SK-N-SH treated with all-trans-retinoic acid at 6 μM for 48 hours (cell line): Measurements from ENCODE around the gene SLC1A5.

Source experiments
- GLIS3 ChIP-seq: fragments of 250-450 bp; sonication (Bioruptor Pico); IDR thresholded peaks from 2 replicates; pipeline ENCODE4 v1.5.0; 2020; ENCODE audit warnings: mild to moderate bottlenecking, moderate library complexity
- RARB ChIP-seq: fragments of 250-450 bp; sonication (Bioruptor Pico); IDR thresholded peaks from 2 replicates; pipeline ENCODE4 v1.8.0; 2021; ENCODE audit warnings: mild to moderate bottlenecking, moderate library complexity
- SNAI2 ChIP-seq: fragments of 250-450 bp; sonication (Bioruptor Pico); IDR thresholded peaks from 2 replicates; pipeline ENCODE4 v1.5.0; 2020; ENCODE audit warnings: mild to moderate bottlenecking, moderate library complexity
- TCF4 ChIP-seq: fragments of 250-450 bp; sonication (Bioruptor Pico); IDR thresholded peaks from 2 replicates; pipeline ENCODE4 v1.8.0; 2021; ENCODE audit warnings: mild to moderate bottlenecking, moderate library complexity, borderline replicate concordance
- TOX ChIP-seq: fragments of 250-450 bp; sonication (Bioruptor Pico); IDR thresholded peaks from 2 replicates; pipeline ENCODE4 v1.8.0; 2021; ENCODE audit warnings: mild to moderate bottlenecking, moderate library complexity, borderline replicate concordance
- ZFP3 ChIP-seq: fragments of 250-450 bp; sonication (Bioruptor Pico); IDR thresholded peaks from 2 replicates; pipeline ENCODE4 v1.5.0; 2020; ENCODE audit warnings: mild to moderate bottlenecking, moderate library complexity
- ZFP30 ChIP-seq: fragments of 450-650 bp; formaldehyde crosslinking; IDR thresholded peaks from 2 replicates; pipeline ENCODE4 v1.5.0; 2022; ENCODE audit warnings: mild to moderate bottlenecking, moderate library complexity
- ZNF70 ChIP-seq: fragments of 450-650 bp; formaldehyde crosslinking; IDR thresholded peaks from 2 replicates; pipeline ENCODE4 v1.5.0; 2020; ENCODE audit warnings: mild to moderate bottlenecking, moderate library complexity
- ZNF8 ChIP-seq: fragments of 450-650 bp; formaldehyde crosslinking; IDR thresholded peaks from 2 replicates; pipeline ENCODE4 v1.5.0; 2020; ENCODE audit warnings: mild to moderate bottlenecking, moderate library complexity
- TF ChIP-seq, protein P1 (sequence below): fragments of 250-450 bp; sonication (Bioruptor Pico); IDR thresholded peaks from 2 replicates; pipeline ENCODE4 v1.5.1; 2020; ENCODE audit warnings: low read depth, mild to moderate bottlenecking, moderate library complexity
- TF ChIP-seq, protein P2 (sequence below): fragments of 250-450 bp; sonication (Bioruptor Pico); IDR thresholded peaks from 2 replicates; pipeline ENCODE4 v1.8.0; 2020; ENCODE audit warnings: mild to moderate bottlenecking, moderate library complexity, borderline replicate concordance

DNA sequence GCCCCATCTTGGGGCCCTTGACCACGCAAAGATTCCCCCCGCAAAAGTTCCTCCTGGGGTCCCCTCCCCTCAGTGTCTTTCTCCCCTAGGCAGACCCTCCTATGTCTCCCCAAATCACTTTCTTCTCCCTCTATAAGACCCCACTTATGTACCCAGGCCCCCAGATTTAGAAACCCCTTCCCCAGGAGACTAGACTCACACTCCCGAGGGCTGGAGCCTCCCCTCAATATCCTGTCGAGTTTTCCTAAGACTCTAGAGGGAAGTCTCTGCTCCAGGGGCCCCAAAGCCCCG, 1.4 kb downstream of the SLC1A5 start:
- TF ChIP-seq RARB (no peak), ZFP30 (CRISPR knock-in tag) (no peak), TOX (CRISPR knock-in tag) (no peak), GLIS3 (CRISPR knock-in tag) (no peak), ZFP3 (no peak), ZNF70 (CRISPR knock-in tag) (no peak), TCF4 (no peak), SNAI2 (CRISPR knock-in tag) (no peak), ZNF8 (CRISPR knock-in tag) (no peak)
- TF ChIP-seq, protein P1, sequence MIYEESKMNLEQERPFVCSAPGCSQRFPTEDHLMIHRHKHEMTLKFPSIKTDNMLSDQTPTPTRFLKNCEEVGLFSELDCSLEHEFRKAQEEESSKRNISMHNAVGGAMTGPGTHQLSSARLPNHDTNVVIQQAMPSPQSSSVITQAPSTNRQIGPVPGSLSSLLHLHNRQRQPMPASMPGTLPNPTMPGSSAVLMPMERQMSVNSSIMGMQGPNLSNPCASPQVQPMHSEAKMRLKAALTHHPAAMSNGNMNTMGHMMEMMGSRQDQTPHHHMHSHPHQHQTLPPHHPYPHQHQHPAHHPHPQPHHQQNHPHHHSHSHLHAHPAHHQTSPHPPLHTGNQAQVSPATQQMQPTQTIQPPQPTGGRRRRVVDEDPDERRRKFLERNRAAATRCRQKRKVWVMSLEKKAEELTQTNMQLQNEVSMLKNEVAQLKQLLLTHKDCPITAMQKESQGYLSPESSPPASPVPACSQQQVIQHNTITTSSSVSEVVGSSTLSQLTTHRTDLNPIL (CRISPR knock-in tag), result no peak
- TF ChIP-seq, protein P2, sequence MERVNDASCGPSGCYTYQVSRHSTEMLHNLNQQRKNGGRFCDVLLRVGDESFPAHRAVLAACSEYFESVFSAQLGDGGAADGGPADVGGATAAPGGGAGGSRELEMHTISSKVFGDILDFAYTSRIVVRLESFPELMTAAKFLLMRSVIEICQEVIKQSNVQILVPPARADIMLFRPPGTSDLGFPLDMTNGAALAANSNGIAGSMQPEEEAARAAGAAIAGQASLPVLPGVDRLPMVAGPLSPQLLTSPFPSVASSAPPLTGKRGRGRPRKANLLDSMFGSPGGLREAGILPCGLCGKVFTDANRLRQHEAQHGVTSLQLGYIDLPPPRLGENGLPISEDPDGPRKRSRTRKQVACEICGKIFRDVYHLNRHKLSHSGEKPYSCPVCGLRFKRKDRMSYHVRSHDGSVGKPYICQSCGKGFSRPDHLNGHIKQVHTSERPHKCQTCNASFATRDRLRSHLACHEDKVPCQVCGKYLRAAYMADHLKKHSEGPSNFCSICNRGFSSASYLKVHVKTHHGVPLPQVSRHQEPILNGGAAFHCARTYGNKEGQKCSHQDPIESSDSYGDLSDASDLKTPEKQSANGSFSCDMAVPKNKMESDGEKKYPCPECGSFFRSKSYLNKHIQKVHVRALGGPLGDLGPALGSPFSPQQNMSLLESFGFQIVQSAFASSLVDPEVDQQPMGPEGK (CRISPR knock-in tag), result no peak
